Peyer's patch (tissue), 4 donors: ENCODE data around the gene PTGER4. TPM values are rescaled to one million over a fixed set of nuclear protein-coding genes. Genes with fewer than 3 reads are reported as not detected.

Source experiments
- DNase-seq, 3 donors: peaks; one replicate each; pipeline ENCODE4 v3.0.0-alpha.2; 2017 to 2019
- H3K27ac ChIP-seq, 4 donors: fragments of 200-600 bp; sonication (generic); one replicate each; pipeline ENCODE4 v1.5.1; 2016 to 2019
- H3K27me3 ChIP-seq, 2 donors: fragments of 200-600 bp; sonication (generic); one replicate each; pipeline ENCODE4 v1.5.1; 2019
- H3K36me3 ChIP-seq, 3 donors: fragments of 200-600 bp; sonication (generic); one replicate each; pipeline ENCODE4 v1.5.1; 2016 to 2019
- H3K4me1 ChIP-seq, 4 donors: fragments of 200-600 bp; sonication (generic); one replicate each; pipeline ENCODE4 v1.5.1; 2016 to 2019
- H3K4me3 ChIP-seq, 4 donors: fragments of 200-600 bp; sonication (generic); 1 replicate in 3 of 4; 2 replicates in 1 of 4; pipeline ENCODE4 v1.5.1; 2016 to 2019; ENCODE audit warnings: mild to moderate bottlenecking in 1 of 4
- H3K9me3 ChIP-seq, 4 donors: fragments of 200-600 bp; sonication (generic); one replicate each; pipeline ENCODE4 v1.5.1; 2016 to 2019; ENCODE audit warnings: mild to moderate bottlenecking in 1 of 4
- CTCF ChIP-seq, 6 experiments: fragments of 450-650 bp in 4 of 6; fragments of 200-600 bp in 2 of 6; sonication (generic) in 1 of 6; IDR thresholded peaks; one replicate each; pipeline ENCODE4 v1.5.1; 2017 to 2019; ENCODE audit warnings: antibody characterized with exemption in 6 of 6, mild to moderate bottlenecking in 3 of 6, moderate library complexity in 1 of 6
- POLR2A ChIP-seq, 2 donors: fragments of 450-650 bp; IDR thresholded peaks; one replicate each; pipeline ENCODE4 v1.5.1; 2017; ENCODE audit warnings: antibody characterized with exemption in 2 of 2, mild to moderate bottlenecking in 2 of 2, moderate library complexity in 2 of 2
- total RNA-seq, 4 donors: library from RNA; depleted of rRNA; stranded (reverse); fragments of >200 nt; gene quantifications; one replicate each; pipeline ENCODE4 v1.1.0, GENCODE V29; 2016

The PTGER4 gene
- total RNA-seq, 4 donors from 2014 or later = 47.9 to 134 (median 116) TPM

GRCh38 chr5:40682154-40683017, 2.7 kb downstream of the PTGER4 start:
- H3K9me3 ChIP-seq = no peaks in the 10 kb centered on the region

DNA sequence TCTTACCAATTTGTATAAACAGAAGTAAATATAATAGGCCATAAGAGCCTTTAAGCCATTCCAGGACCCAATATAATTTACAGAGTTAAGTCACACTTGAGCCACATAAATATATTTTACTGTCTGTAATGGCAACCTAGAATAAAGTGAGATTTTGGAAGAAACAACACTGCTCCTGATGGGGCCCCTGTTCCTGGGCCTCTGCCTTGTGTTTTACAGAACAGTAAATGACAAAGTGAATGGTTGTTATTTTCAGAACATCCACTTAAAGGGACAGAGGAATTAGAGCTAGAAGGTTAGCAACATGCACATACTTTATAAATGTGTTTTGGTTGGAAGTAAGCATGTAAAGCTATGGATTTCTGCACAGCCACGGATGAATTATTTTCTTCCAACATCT, 3.6 kb downstream of the PTGER4 start:
- H3K36me3 ChIP-seq = peaks cover 0 to 16% (median 0%) of the 10 kb centered on the region in 3 donors
- H3K4me1 ChIP-seq = peaks cover 0 to 35% (median 0%) of the 10 kb centered on the region in 4 donors
- TF ChIP-seq POLR2A (IDR thresholded peaks at IDR 0.05) = no peak
- no peak for TF ChIP-seq CTCF (IDR thresholded peaks at IDR 0.05)

More at GRCh38 chr5:40682154-40683017, 2.7 kb downstream of the PTGER4 start:
- Histone ChIP-seq H3K36me3 (peaks cover 0 to 15% (median 0%) of the 10 kb centered on the region in 3 donors), H3K27me3 (no peaks in the 10 kb centered on the region), H3K4me1 (peaks cover 0 to 32% (median 0%) of the 10 kb centered on the region in 4 donors), H3K27ac (peak overlapping the region; percentile 81 to 94 (median 93)), H3K4me3 (peak overlapping the region; percentile 66 to 82 (median 78))
- DNase-seq = no peak
- TF ChIP-seq POLR2A (IDR thresholded peaks at IDR 0.05) (no peak), CTCF (IDR thresholded peaks at IDR 0.05) (no peak)

GRCh38 chr5:40685193-40685592, 5.5 kb downstream of the PTGER4 start:
- TF ChIP-seq POLR2A (IDR thresholded peaks at IDR 0.05) (no peak), CTCF (IDR thresholded peaks at IDR 0.05) (no peak)
- H3K27ac ChIP-seq = peak overlapping the region; percentile 11 to 93 (median 40)
- peaks cover 0 to 16% (median 0%) of the 10 kb centered on the region in 3 donors for H3K36me3 ChIP-seq
- H3K27me3 ChIP-seq = no peaks in the 10 kb centered on the region
- DNase-seq = no peak
- peak overlapping the region in 2 of 4 donors; percentile 66 to 75 for H3K4me3 ChIP-seq
- no peaks in the 10 kb centered on the region for H3K9me3 ChIP-seq
- H3K4me1 ChIP-seq = peaks cover 0 to 54% (median 3%) of the 10 kb centered on the region in 4 donors

More for the DNA sequence above, 3.6 kb downstream of the PTGER4 start:
- Histone ChIP-seq H3K4me3 (peak overlapping the region; percentile 16 to 80 (median 70)), H3K27me3 (no peaks in the 10 kb centered on the region), H3K9me3 (no peaks in the 10 kb centered on the region), H3K27ac (peak overlapping the region; percentile 81 to 94 (median 93))
- no peak for DNase-seq

DNA sequence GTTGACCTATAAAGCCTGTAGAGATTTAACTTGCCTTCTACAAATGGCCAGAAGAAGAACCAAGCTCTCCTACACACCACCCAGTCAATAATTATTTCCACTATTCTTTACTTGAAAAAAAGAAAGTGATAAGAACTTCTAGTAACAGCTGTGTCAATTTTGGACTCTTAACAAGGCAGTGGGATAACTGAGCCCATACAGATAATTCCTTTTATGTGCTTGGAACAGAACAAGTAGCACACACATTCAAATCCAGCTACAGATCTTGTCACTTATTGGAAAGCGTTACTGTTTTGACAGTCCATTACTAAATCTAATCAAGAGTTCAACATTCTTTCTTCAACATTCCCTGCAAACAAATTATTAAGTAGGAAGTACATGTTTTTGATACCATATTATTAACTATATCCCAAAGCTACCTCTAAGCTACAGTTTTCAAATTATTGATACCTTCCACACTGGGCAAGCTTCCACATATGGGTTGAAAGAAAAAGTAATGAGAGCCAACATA, 6.3 kb downstream of the PTGER4 start:
- no peak for DNase-seq
- Histone ChIP-seq H3K27me3 (no peaks in the 10 kb centered on the region), H3K9me3 (no peaks in the 10 kb centered on the region), H3K4me1 (peaks cover 0 to 57% (median 3%) of the 10 kb centered on the region in 4 donors), H3K36me3 (peaks cover 0 to 18% (median 0%) of the 10 kb centered on the region in 3 donors), H3K4me3 (peak overlapping the region in 2 of 4 donors; percentile 66 to 75), H3K27ac (peak overlapping the region in 3 of 4 donors; percentile 20 to 93 (median 60))
- TF ChIP-seq POLR2A (IDR thresholded peaks at IDR 0.05) = no peak
- no peak for TF ChIP-seq CTCF (IDR thresholded peaks at IDR 0.05)

DNA sequence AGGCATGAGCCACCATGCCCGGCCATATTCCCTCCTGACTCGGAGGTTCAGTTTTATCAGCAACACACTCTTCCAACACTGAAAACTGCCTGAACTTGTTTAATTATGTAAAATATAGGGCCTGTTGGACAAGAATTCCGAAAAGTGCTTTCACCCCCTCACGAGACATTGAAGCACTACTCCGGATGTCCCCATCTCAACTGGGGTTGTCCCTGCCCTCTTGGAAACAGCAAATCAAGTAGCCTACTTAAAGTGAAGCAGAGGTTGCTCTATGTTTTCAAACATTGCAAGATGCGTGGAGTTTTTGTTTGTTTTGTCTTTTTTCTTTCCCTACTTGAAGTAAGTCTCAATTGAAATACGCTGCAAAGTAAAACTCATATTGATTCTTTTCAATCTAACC, 7.6 kb downstream of the PTGER4 start:
- peaks cover 0 to 57% (median 3%) of the 10 kb centered on the region in 4 donors for H3K4me1 ChIP-seq
- H3K36me3 ChIP-seq = peaks cover 0 to 21% (median 0%) of the 10 kb centered on the region in 3 donors
- H3K27me3 ChIP-seq = no peaks in the 10 kb centered on the region
- H3K27ac ChIP-seq = peak overlapping the region in 3 of 4 donors; percentile 47 to 93 (median 60)
- DNase-seq = no peak
- TF ChIP-seq CTCF (IDR thresholded peaks at IDR 0.05) = no peak
- TF ChIP-seq POLR2A (IDR thresholded peaks at IDR 0.05) = no peak
- no peaks in the 10 kb centered on the region for H3K9me3 ChIP-seq
- peak overlapping the region in 2 of 4 donors; percentile 66 to 75 for H3K4me3 ChIP-seq
